ENCODE measurements around the gene XRCC3. TPM values are rescaled to one million over a fixed set of nuclear protein-coding genes. Genes with fewer than 3 reads are reported as not detected.
A peak's percentile ranks its signal among the peaks of the same experiment; 100 is the strongest.

XRCC3 gene
- total RNA-seq, 1 experiment from 2014 or later = 46.7 TPM

DNA sequence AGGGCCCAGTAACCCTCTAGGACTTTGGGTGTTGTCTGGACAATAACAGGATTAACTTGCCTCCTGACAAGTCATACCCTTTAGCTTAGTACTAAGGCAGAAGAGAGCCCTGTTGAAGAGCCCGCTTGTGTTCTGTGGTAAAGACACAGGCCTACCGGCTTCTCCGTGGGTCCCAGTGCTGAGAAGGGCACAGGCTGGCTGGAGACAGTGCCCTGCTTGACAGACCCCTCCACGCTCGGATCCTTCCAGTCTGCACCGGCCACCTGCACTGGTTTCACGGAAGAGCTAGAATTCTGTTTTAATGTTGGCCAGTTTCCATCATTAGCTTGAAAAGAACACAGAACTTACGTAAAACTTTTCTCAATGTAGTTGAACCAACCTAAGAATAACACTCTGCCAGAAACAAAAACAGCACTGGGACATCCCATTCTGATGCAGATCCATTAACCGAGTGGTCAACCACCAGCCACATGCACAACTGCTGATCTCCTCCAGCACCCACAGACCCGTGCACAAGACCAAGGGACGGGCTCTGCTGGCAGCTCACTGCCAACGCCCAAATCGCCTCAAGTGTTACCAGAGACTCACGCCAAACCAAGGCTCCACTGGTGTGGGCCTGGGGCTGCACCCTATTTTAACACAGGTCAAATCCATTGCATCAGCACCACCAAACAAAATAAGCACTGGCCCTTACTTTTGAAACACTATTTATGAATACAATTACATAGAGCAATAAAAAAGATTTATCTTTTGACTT is 27.4 kb upstream of the XRCC3 start (continued):
- TF ChIP-seq, protein P1, sequence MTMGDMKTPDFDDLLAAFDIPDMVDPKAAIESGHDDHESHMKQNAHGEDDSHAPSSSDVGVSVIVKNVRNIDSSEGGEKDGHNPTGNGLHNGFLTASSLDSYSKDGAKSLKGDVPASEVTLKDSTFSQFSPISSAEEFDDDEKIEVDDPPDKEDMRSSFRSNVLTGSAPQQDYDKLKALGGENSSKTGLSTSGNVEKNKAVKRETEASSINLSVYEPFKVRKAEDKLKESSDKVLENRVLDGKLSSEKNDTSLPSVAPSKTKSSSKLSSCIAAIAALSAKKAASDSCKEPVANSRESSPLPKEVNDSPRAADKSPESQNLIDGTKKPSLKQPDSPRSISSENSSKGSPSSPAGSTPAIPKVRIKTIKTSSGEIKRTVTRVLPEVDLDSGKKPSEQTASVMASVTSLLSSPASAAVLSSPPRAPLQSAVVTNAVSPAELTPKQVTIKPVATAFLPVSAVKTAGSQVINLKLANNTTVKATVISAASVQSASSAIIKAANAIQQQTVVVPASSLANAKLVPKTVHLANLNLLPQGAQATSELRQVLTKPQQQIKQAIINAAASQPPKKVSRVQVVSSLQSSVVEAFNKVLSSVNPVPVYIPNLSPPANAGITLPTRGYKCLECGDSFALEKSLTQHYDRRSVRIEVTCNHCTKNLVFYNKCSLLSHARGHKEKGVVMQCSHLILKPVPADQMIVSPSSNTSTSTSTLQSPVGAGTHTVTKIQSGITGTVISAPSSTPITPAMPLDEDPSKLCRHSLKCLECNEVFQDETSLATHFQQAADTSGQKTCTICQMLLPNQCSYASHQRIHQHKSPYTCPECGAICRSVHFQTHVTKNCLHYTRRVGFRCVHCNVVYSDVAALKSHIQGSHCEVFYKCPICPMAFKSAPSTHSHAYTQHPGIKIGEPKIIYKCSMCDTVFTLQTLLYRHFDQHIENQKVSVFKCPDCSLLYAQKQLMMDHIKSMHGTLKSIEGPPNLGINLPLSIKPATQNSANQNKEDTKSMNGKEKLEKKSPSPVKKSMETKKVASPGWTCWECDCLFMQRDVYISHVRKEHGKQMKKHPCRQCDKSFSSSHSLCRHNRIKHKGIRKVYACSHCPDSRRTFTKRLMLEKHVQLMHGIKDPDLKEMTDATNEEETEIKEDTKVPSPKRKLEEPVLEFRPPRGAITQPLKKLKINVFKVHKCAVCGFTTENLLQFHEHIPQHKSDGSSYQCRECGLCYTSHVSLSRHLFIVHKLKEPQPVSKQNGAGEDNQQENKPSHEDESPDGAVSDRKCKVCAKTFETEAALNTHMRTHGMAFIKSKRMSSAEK (CRISPR knock-in tag; IDR thresholded peaks at IDR 0.05; ENCODE audit: borderline replicate concordance) = no peak
- TF ChIP-seq ATF1 (CRISPR knock-in tag; IDR thresholded peaks at IDR 0.05) = no peak

DNA sequence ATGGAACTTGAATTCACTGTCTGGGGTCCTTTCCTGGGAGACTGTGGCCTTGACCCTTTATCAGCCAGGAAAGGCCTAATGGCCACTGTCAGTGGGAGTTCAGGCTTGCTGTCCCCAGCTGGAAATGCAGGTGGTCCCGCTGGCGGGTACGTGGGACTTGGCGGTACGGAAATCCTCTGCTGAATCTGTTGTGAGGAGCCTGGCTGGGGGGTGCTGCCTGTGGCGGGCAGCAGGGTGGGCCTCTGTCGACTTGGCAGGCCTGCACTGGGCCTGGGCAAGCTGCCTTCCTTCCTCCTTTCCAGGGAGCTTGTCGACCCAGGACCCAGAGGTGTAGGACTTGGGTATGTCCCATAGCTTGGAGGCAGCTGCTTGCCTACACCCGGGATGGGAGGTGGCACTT is 26.6 kb upstream of the XRCC3 start:
- ChIA-PET CTCF (interaction anchor here (1.6 to 1.8 kb wide), 2 partner anchors 159 to 199 kb away, joined by 3 to 6 read pairs; no protein-coding TSS in a partner anchor), POLR2A (no interaction called here)
- no peaks in the 10 kb centered on the region for H3K9me3 Mint-ChIP-seq
- H3K27ac Mint-ChIP-seq = peak overlapping the region; percentile 68
- no peak overlapping the region for H3K4me3 Mint-ChIP-seq
- H3K36me3 Mint-ChIP-seq = peaks cover 8% of the 10 kb centered on the region
- no peaks in the 10 kb centered on the region for H3K27me3 Mint-ChIP-seq (ENCODE audit: low read depth)
- ATAC-seq (no peak), DNase-seq (ENCODE audit: low spot score) (no peak)
- no peak for TF ChIP-seq ETV6 (CRISPR knock-in tag; IDR thresholded peaks at IDR 0.05)
- no peak for TF ChIP-seq ZNF219 (CRISPR knock-in tag; IDR thresholded peaks at IDR 0.05; ENCODE audit: borderline replicate concordance)
- TF ChIP-seq, protein P2, sequence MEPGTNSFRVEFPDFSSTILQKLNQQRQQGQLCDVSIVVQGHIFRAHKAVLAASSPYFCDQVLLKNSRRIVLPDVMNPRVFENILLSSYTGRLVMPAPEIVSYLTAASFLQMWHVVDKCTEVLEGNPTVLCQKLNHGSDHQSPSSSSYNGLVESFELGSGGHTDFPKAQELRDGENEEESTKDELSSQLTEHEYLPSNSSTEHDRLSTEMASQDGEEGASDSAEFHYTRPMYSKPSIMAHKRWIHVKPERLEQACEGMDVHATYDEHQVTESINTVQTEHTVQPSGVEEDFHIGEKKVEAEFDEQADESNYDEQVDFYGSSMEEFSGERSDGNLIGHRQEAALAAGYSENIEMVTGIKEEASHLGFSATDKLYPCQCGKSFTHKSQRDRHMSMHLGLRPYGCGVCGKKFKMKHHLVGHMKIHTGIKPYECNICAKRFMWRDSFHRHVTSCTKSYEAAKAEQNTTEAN (CRISPR knock-in tag; IDR thresholded peaks at IDR 0.05) = no peak
- TF ChIP-seq, protein P3, sequence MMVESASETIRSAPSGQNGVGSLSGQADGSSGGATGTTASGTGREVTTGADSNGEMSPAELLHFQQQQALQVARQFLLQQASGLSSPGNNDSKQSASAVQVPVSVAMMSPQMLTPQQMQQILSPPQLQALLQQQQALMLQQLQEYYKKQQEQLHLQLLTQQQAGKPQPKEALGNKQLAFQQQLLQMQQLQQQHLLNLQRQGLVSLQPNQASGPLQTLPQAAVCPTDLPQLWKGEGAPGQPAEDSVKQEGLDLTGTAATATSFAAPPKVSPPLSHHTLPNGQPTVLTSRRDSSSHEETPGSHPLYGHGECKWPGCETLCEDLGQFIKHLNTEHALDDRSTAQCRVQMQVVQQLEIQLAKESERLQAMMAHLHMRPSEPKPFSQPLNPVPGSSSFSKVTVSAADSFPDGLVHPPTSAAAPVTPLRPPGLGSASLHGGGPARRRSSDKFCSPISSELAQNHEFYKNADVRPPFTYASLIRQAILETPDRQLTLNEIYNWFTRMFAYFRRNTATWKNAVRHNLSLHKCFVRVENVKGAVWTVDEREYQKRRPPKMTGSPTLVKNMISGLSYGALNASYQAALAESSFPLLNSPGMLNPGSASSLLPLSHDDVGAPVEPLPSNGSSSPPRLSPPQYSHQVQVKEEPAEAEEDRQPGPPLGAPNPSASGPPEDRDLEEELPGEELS (CRISPR knock-in tag; IDR thresholded peaks at IDR 0.05) = no peak
- no peak for TF ChIP-seq JAZF1 (CRISPR knock-in tag; IDR thresholded peaks at IDR 0.05)
- TF ChIP-seq ZNF121 (CRISPR knock-in tag; IDR thresholded peaks at IDR 0.05) = no peak
- no peak for TF ChIP-seq TEAD4 (CRISPR knock-in tag; IDR thresholded peaks at IDR 0.05)
- peaks cover 11% of the 10 kb centered on the region for H3K4me1 Mint-ChIP-seq

DNA sequence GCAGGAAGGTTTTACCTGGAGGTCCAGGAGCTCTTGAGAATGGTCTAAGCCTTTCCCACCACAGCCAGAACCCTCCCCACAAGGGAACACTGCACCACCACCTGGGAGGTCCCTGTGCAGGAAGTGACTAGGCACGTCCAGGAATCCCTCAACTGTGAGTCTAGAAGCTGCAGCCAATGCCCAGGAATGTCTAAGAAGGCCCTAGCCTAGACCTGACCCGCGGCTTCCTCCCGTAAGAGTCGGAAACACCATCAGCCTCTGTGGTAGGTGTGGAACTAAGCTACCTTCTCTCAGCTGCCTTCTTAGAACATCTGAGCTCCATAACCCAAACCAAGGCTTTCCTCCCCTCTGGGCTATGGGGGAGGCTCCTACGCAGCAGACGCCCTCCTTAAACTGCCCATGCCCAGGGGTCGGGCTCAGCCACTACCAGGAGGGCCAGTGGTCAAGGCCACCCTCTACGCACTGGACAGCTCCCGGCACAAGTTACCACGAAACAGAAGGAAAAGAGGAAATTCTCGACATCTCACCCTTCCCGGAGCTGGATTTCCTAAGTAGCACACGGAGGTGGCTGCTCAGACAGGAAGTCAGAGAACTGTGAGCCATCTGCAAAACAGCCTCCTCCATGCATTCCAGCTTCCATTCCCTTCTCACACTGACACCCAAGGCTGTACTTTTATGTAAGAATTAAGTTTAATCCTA is 25.9 kb upstream of the XRCC3 start:
- ATAC-seq = no peak
- H3K27ac Mint-ChIP-seq = peak overlapping the region; percentile 57; the same call in 1 of the 2 replicates
- ChIA-PET POLR2A (no interaction called here), CTCF (interaction anchor here (1.2 to 1.6 kb wide), 3 partner anchors 30 to 198 kb away, joined by 3 to 5 read pairs (median 3); no protein-coding TSS in a partner anchor)
- H3K36me3 Mint-ChIP-seq = peaks cover 8% of the 10 kb centered on the region
- no peak for DNase-seq (ENCODE audit: low spot score)
- H3K4me1 Mint-ChIP-seq = peaks cover 11% of the 10 kb centered on the region
- H3K27me3 Mint-ChIP-seq (ENCODE audit: low read depth) = no peaks in the 10 kb centered on the region
- H3K4me3 Mint-ChIP-seq = no peak overlapping the region
- no peaks in the 10 kb centered on the region for H3K9me3 Mint-ChIP-seq
- no peak for TF ChIP-seq ZNF423 (CRISPR knock-in tag; IDR thresholded peaks at IDR 0.05)
- TF ChIP-seq, protein P4, sequence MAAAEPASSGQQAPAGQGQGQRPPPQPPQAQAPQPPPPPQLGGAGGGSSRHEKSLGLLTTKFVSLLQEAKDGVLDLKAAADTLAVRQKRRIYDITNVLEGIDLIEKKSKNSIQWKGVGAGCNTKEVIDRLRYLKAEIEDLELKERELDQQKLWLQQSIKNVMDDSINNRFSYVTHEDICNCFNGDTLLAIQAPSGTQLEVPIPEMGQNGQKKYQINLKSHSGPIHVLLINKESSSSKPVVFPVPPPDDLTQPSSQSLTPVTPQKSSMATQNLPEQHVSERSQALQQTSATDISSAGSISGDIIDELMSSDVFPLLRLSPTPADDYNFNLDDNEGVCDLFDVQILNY (CRISPR knock-in tag; IDR thresholded peaks at IDR 0.05) = no peak
- TF ChIP-seq NR3C1 (CRISPR knock-in tag; conservative IDR thresholded peaks at IDR 0.05; ENCODE audit: low read depth) = no peak
- no peak for TF ChIP-seq ESRRA (CRISPR knock-in tag; IDR thresholded peaks at IDR 0.05; ENCODE audit: borderline replicate concordance)
- no peak for TF ChIP-seq EMX1 (CRISPR knock-in tag; IDR thresholded peaks at IDR 0.05)
- no peak for TF ChIP-seq ZNF219 (CRISPR knock-in tag; IDR thresholded peaks at IDR 0.05; ENCODE audit: borderline replicate concordance)
- no peak for TF ChIP-seq ZNF232 (CRISPR knock-in tag; IDR thresholded peaks at IDR 0.05)
- no peak for TF ChIP-seq ZNF671 (CRISPR knock-in tag; IDR thresholded peaks at IDR 0.05)
- no peak for TF ChIP-seq IRF2 (CRISPR knock-in tag; IDR thresholded peaks at IDR 0.05; ENCODE audit: borderline replicate concordance, low read depth)
- no peak for TF ChIP-seq TCF7 (CRISPR knock-in tag; IDR thresholded peaks at IDR 0.05; ENCODE audit: low read depth)
- TF ChIP-seq, protein P5, sequence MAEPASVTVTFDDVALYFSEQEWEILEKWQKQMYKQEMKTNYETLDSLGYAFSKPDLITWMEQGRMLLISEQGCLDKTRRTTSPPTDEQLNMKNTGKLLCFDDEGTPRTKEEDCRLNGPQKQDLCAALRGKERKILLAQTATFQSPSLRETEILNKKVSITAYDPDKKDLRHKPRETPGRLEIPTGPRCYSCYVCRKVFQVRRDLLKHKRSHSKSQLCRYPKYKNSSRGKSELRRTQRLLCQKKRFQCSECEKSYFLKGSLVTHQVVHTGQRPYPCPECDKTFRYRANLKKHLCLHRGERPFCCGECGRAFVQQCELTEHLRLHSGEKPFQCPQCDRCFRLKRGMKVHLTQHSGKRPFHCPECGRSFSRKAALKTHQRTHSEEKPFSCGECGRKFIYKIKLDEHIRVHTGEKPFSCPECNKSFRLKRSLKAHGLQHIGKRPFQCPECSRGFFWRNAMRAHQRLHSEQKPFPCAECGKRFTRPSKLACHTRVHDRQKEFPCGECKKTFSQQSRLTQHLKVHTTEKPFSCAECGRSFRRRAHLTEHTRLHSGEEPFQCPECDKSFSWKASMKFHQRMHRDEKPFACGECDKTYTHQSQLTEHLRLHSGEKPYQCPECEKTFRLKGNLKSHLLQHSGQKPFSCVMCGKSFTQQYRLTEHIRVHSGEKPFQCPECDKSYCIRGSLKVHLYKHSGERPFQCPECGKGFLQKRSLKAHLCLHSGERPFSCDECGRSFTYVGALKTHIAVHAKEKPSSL (CRISPR knock-in tag; conservative IDR thresholded peaks at IDR 0.05) = no peak
- TF ChIP-seq, protein P6, sequence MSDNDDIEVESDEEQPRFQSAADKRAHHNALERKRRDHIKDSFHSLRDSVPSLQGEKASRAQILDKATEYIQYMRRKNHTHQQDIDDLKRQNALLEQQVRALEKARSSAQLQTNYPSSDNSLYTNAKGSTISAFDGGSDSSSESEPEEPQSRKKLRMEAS (CRISPR knock-in tag; IDR thresholded peaks at IDR 0.05) = no peak
- TF ChIP-seq HMGA2 (CRISPR knock-in tag; IDR thresholded peaks at IDR 0.05) = no peak

Measured in WTC11 (cell line).